NCI-H345 treated with DMSO at 0.1 percent for 48 hours (cell line): ENCODE measurements around the gene ADRA2B.
"Not testable (repeated sequence)": the region's sequence is repeated elsewhere in the genome, so short reads cannot be mapped to it uniquely, and the experiment has no call there.

Experiments
- DNase-seq: peaks from one replicate; lab custom pipeline; 2025; ENCODE audit not compliant: unreplicated experiment; lab: John Stamatoyannopoulos, UW

ADRA2B gene

GRCh38 chr2:96071087-96071976 is 45.0 kb downstream of the ADRA2B start:
- not testable (repeated sequence) for DNase-seq

GRCh38 chr2:96070351-96070750 is 46.0 kb downstream of the ADRA2B start:
- not testable (repeated sequence) for DNase-seq

- not testable (repeated sequence) for DNase-seq
Observed at GRCh38 chr2:96069878-96070277, 46.5 kb downstream of the ADRA2B start.

- peak; percentile 65 for DNase-seq
Observed at GRCh38 chr2:96067902-96068581, 48.3 kb downstream of the ADRA2B start.

GRCh38 chr2:96067098-96067660 is 49.2 kb downstream of the ADRA2B start:
- DNase-seq: not testable (repeated sequence)

- not testable (repeated sequence) for DNase-seq
Observed at GRCh38 chr2:96066511-96066910, 49.9 kb downstream of the ADRA2B start.

GRCh38 chr2:96065954-96066353 is 50.4 kb downstream of the ADRA2B start:
- not testable (repeated sequence) for DNase-seq

- DNase-seq: no peak
Observed at GRCh38 chr2:96065381-96065930, 50.9 kb downstream of the ADRA2B start.

GRCh38 chr2:96064760-96065159 is 51.6 kb downstream of the ADRA2B start:
- not testable (repeated sequence) for DNase-seq

GRCh38 chr2:96064047-96064675 is 52.2 kb downstream of the ADRA2B start:
- not testable (repeated sequence) for DNase-seq

GRCh38 chr2:96063116-96063899 is 53.1 kb downstream of the ADRA2B start:
- not testable (repeated sequence) for DNase-seq
